HEK293T (cell line): Measurements from ENCODE around the gene C20orf204.

ENCODE experiments used
- CTCF ChIA-PET: fragments of 350-600 bp; formaldehyde crosslinking; extraction: SDS; loops from one replicate; lab custom pipeline; 2021; ENCODE audit warnings: antibody characterized with exemption, inconsistent platforms; lab: Yijun Ruan, JAX
- POLR2A ChIA-PET: fragments of 350-600 bp; formaldehyde crosslinking; extraction: SDS; loops from one replicate; lab custom pipeline; 2020; ENCODE audit warnings: antibody characterized with exemption, inconsistent platforms; lab: Yijun Ruan, JAX
- DNase-seq: peaks from one replicate; pipeline ENCODE4 v3.0.0; 2012; ENCODE audit warnings: mixed read lengths; ENCODE audit errors: extremely low spot score
- ARNT ChIP-seq: fragments of 450-650 bp; IDR thresholded peaks from 2 replicates; pipeline ENCODE4 v1.6.1; 2017; ENCODE audit warnings: mild to moderate bottlenecking
- BHLHE40 ChIP-seq: fragments of 450-650 bp; IDR thresholded peaks from 2 replicates; pipeline ENCODE4 v1.6.1; 2016; ENCODE audit warnings: mild to moderate bottlenecking, moderate library complexity, borderline replicate concordance
- CTBP1 ChIP-seq: fragments of 450-650 bp; IDR thresholded peaks from 2 replicates; pipeline ENCODE4 v1.6.1; 2016; ENCODE audit warnings: borderline replicate concordance
- ELF4 ChIP-seq: fragments of 450-650 bp; IDR thresholded peaks from 2 replicates; pipeline ENCODE4 v1.6.1; 2017; ENCODE audit warnings: antibody characterized with exemption
- FOXA1 ChIP-seq: fragments of 450-650 bp; IDR thresholded peaks from 2 replicates; pipeline ENCODE4 v1.6.1; 2016; ENCODE audit warnings: mild to moderate bottlenecking
- FOXK2 ChIP-seq: fragments of 450-650 bp; IDR thresholded peaks from 2 replicates; pipeline ENCODE4 v1.6.1; 2016; ENCODE audit warnings: mild to moderate bottlenecking
- FOXM1 ChIP-seq: fragments of 450-650 bp; IDR thresholded peaks from 2 replicates; pipeline ENCODE4 v1.6.1; 2017; ENCODE audit warnings: mild to moderate bottlenecking, borderline replicate concordance
- HDGF ChIP-seq: fragments of 450-650 bp; IDR thresholded peaks from 2 replicates; pipeline ENCODE4 v1.6.1; 2017; ENCODE audit warnings: antibody characterized with exemption, borderline replicate concordance
- L3MBTL2 ChIP-seq: fragments of 450-650 bp; conservative IDR thresholded peaks from 2 replicates; pipeline ENCODE4 v1.6.1; 2016; ENCODE audit warnings: mild to moderate bottlenecking
- LEF1 ChIP-seq: fragments of 450-650 bp; IDR thresholded peaks from 2 replicates; pipeline ENCODE4 v1.6.1; 2017; ENCODE audit warnings: mild to moderate bottlenecking, borderline replicate concordance
- NFRKB ChIP-seq: fragments of 450-650 bp; IDR thresholded peaks from 2 replicates; pipeline ENCODE4 v1.6.1; 2016; ENCODE audit warnings: mild to moderate bottlenecking, moderate library complexity
- SP1 ChIP-seq: fragments of 450-650 bp; IDR thresholded peaks from 2 replicates; pipeline ENCODE4 v1.6.1; 2017
- SUZ12 ChIP-seq: fragments of 450-650 bp; IDR thresholded peaks from 2 replicates; pipeline ENCODE4 v1.6.1; 2016; ENCODE audit warnings: mild to moderate bottlenecking
- TARDBP ChIP-seq: fragments of 450-650 bp; IDR thresholded peaks from 2 replicates; pipeline ENCODE4 v1.6.1; 2016
- ZNF384 ChIP-seq: fragments of 450-650 bp; IDR thresholded peaks from 2 replicates; pipeline ENCODE4 v1.6.1; 2016
- TF ChIP-seq, protein P1 (sequence below): fragments of 450-650 bp; IDR thresholded peaks from 2 replicates; pipeline ENCODE4 v1.6.1; 2016

The C20orf204 gene

GRCh38 chr20:64040231-64041039 lies 4.5 kb downstream of the C20orf204 start:
- ChIA-PET CTCF (interaction anchor here (0.5 kb wide), 1 partner anchor 41 kb away, joined by 4 read pairs; no protein-coding TSS in a partner anchor), POLR2A (interaction anchor here (1.7 kb wide), 1 partner anchor 22 kb away, joined by 6 read pairs; the partner anchor contains the start of gene TCEA2)
- DNase-seq, result no peak
- TF ChIP-seq ARNT (no peak), HDGF (no peak), ZNF384 (no peak), FOXK2 (no peak), L3MBTL2 (no peak), FOXM1 (no peak), BHLHE40 (no peak)

DNA sequence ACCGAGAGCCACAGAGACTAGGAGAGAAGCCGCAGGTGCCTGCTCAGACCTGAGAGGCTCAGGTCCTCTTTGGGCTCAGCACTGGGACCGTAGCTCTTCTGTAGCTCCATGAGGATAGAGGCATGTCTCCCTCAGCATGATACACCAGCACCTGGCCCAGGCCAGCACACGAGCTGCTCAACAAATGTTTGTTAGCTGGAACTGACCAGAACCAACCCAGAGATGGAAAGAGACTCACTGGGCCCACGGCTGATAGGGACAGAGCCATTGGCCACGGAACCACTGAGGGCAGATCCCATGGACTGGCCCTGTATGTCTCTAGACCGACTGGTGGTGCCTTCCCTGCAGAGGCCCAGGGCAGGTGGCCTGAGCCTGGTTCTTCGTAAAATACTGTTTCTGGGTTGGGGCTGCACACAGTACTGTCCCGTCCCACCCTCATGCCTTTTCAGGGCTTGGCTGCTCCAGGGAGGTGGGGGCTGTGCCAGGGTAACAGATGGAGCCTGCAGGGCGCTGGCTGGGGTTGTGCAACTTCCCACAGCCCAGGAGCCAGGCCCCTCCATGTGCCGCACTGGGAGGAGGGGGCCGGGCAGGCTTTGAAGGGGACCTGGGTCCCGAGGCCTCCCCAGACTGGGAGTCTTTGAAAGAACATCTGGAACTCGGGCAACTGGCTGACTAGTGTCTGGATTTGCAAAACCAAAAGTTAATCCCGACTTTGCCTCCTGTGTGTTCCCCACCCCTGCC lies 5.2 kb downstream of the C20orf204 start:
- no peak for DNase-seq
- ChIA-PET POLR2A (no interaction called here), CTCF (no interaction called here)
- TF ChIP-seq TARDBP (no peak), ELF4 (no peak), CTBP1 (no peak), L3MBTL2 (no peak), ZNF384 (no peak), ARNT (no peak), FOXK2 (no peak), BHLHE40 (no peak), FOXM1 (no peak), LEF1 (no peak), SUZ12 (no peak), HDGF (no peak)
- TF ChIP-seq, protein P1, sequence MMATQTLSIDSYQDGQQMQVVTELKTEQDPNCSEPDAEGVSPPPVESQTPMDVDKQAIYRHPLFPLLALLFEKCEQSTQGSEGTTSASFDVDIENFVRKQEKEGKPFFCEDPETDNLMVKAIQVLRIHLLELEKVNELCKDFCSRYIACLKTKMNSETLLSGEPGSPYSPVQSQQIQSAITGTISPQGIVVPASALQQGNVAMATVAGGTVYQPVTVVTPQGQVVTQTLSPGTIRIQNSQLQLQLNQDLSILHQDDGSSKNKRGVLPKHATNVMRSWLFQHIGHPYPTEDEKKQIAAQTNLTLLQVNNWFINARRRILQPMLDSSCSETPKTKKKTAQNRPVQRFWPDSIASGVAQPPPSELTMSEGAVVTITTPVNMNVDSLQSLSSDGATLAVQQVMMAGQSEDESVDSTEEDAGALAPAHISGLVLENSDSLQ, result no peak

- ChIA-PET POLR2A (no interaction called here), CTCF (no interaction called here)
- no peak for DNase-seq
- TF ChIP-seq TARDBP (no peak), CTBP1 (no peak), L3MBTL2 (no peak), FOXA1 (no peak), FOXK2 (no peak), HDGF (no peak), ZNF384 (no peak), ARNT (no peak), SUZ12 (no peak), FOXM1 (no peak), LEF1 (no peak), ELF4 (no peak), NFRKB (no peak), SP1 (no peak), BHLHE40 (no peak)
- TF ChIP-seq, protein P1, result no peak
Measured at GRCh38 chr20:64041781-64042053, 5.7 kb downstream of the C20orf204 start.

- CTCF ChIA-PET, result no interaction called here
- DNase-seq, result no peak
- TF ChIP-seq HDGF (no peak), ARNT (no peak), FOXA1 (no peak), FOXK2 (no peak), LEF1 (no peak), TARDBP (no peak), SP1 (no peak), BHLHE40 (no peak), CTBP1 (no peak), ELF4 (no peak), FOXM1 (no peak), L3MBTL2 (no peak), SUZ12 (no peak), ZNF384 (no peak), NFRKB (no peak)
- TF ChIP-seq, protein P1, result no peak
- POLR2A ChIA-PET, result no interaction called here
Measured at GRCh38 chr20:64042054-64042781, 6.2 kb downstream of the C20orf204 start.

GRCh38 chr20:64043768-64044167 lies 7.8 kb downstream of the C20orf204 start:
- TF ChIP-seq HDGF (no peak), SUZ12 (no peak), ZNF384 (no peak), L3MBTL2 (no peak), FOXA1 (no peak), CTBP1 (no peak), TARDBP (no peak), BHLHE40 (no peak), FOXM1 (no peak), ARNT (no peak), ELF4 (no peak), LEF1 (no peak), FOXK2 (no peak), SP1 (no peak)
- TF ChIP-seq, protein P1, result no peak
- CTCF ChIA-PET, result interaction anchor here (1.0 kb wide), 1 partner anchor 63 kb away, joined by 3 read pairs; no protein-coding TSS in a partner anchor
- DNase-seq, result no peak
- POLR2A ChIA-PET, result interaction anchor here (1.4 kb wide), 1 partner anchor 19 kb away, joined by 4 read pairs; the partner anchor contains the start of gene TCEA2
